Measurements from ENCODE around the gene LIFR.
"Not testable (repeated sequence)": the region's sequence is repeated elsewhere in the genome, so short reads cannot be mapped to it uniquely, and the experiment has no call there.

Gene LIFR

DNA sequence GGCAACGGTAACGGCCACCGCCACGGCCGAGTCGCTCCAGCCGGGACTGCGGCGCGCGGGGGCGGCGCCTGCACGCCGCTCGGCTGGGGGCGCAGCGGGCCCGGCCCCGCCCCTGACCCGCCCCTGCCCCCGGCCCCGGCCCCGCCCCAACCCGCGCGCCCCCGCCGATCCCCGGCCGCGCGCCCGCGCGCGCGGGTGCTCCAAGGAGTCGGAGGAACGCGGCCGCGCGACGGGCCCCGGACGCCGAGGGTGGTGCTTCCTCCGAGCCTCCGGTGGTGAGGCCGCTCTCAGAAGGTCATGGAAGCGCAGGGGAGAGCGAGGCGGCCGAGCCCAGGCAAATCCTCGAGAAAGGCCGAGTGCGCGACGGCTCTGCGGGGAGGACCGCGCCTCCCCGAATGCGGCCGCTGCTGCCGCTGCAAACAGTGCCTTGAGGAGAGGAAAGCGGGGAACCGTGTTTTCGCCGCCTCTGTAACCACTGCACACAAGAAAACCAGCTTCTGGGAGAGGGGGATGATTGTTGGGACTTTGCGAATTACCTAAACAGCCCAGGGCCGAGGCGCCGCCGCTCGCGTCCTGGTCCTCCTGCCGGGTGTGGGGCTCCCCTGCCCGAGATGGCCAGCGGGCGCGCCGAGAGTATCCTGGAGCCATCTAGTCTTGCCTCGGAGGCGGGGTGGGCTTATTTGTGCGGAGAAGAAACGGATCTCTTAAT is at the start of gene LIFR:
LIFR (minus strand) TSS at position 48 of the 709 bp plus-strand sequence. CDS start 25,999 bp downstream, outside the sequence.
- Histone ChIP-seq H3K27ac (ENCODE audit: low read length) (peak within 1 kb of the TSS; percentile 48), H3K4me3 (ENCODE audit: low read length) (peak within 1 kb of the TSS; percentile 88), H3K9ac (ENCODE audit: low read depth, low read length) (peak within 1 kb of the TSS; percentile 94), H3K9me3 (ENCODE audit: insufficient read depth, low read depth, low read length) (no peaks in the 10 kb centered on the region), H3K27me3 (ENCODE audit: insufficient read depth, low read length) (peaks cover 14% of the 10 kb centered on the region; the same call in 1 of the 2 replicates), H3K36me3 (ENCODE audit: insufficient read depth, low read depth, low read length) (no peaks in the 10 kb centered on the region), H3K4me1 (ENCODE audit: insufficient read depth, low read length) (peaks cover 16% of the 10 kb centered on the region; the same call in 1 of the 2 replicates)

GRCh38 chr5:38605610-38606009 is 49.2 kb upstream of the LIFR start:
- Histone ChIP-seq H3K9me3 (ENCODE audit: insufficient read depth, low read depth, low read length) (no peaks in the 10 kb centered on the region), H3K4me3 (ENCODE audit: low read length) (no peak overlapping the region), H3K27me3 (ENCODE audit: insufficient read depth, low read length) (no peaks in the 10 kb centered on the region), H3K9ac (ENCODE audit: low read depth, low read length) (no peak overlapping the region), H3K36me3 (ENCODE audit: insufficient read depth, low read depth, low read length) (no peaks in the 10 kb centered on the region), H3K4me1 (ENCODE audit: insufficient read depth, low read length) (peaks cover 8% of the 10 kb centered on the region), H3K27ac (ENCODE audit: low read length) (no peak overlapping the region)

DNA sequence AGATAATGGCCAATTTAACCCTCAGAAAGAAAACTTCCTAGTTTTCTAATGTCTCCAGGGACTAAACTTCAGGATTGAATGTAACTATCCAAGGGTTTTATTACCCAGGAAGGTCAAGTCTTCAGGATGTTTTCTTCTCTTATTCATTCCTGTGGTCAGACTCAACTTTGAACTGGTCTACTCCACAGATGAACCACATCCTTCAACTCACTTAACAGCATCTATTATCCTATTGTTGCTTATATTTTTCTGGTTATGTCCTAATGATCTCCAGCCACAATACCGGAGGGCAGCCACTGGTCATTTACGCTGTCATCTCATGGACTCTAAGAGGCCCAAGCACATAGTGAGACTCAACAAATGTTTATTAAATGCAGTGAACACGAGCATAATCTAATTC is 47.2 kb upstream of the LIFR start:
- Histone ChIP-seq H3K4me1 (ENCODE audit: insufficient read depth, low read length) (peaks cover 8% of the 10 kb centered on the region), H3K27ac (ENCODE audit: low read length) (no peak overlapping the region)

DNA sequence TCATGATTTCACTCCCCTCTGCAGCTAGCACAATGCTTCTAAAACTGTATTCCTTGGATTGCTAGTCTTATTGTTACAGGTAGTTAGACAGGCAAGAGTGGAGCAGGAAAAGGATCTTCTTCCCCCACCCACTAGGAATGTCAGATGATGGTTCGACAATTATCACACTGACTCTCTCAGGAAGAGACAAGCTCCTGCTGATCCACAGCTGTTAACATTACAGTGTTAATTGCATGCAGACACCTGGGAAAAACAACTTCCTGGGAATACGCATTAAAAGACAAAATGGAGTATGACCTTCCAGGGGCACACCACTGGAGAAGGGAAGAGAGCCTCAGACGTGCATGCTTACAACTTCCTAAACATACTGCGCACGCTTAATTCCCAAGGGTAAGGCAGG is 46.2 kb upstream of the LIFR start:
- H3K36me3 ChIP-seq (ENCODE audit: insufficient read depth, low read depth, low read length): no peaks in the 10 kb centered on the region
- H3K27me3 ChIP-seq (ENCODE audit: insufficient read depth, low read length): no peaks in the 10 kb centered on the region
- no peaks in the 10 kb centered on the region for H3K9me3 ChIP-seq (ENCODE audit: insufficient read depth, low read depth, low read length)
- peaks cover 8% of the 10 kb centered on the region for H3K4me1 ChIP-seq (ENCODE audit: insufficient read depth, low read length)
- H3K9ac ChIP-seq (ENCODE audit: low read depth, low read length): no peak overlapping the region
- H3K27ac ChIP-seq (ENCODE audit: low read length): no peak overlapping the region
- no peak overlapping the region for H3K4me3 ChIP-seq (ENCODE audit: low read length)

More for the DNA sequence above, 47.2 kb upstream of the LIFR start:
- no peaks in the 10 kb centered on the region for H3K27me3 ChIP-seq (ENCODE audit: insufficient read depth, low read length)
- no peaks in the 10 kb centered on the region for H3K36me3 ChIP-seq (ENCODE audit: insufficient read depth, low read depth, low read length)
- no peaks in the 10 kb centered on the region for H3K9me3 ChIP-seq (ENCODE audit: insufficient read depth, low read depth, low read length)
- H3K4me3 ChIP-seq (ENCODE audit: low read length): no peak overlapping the region
- no peak overlapping the region for H3K9ac ChIP-seq (ENCODE audit: low read depth, low read length)

DNA sequence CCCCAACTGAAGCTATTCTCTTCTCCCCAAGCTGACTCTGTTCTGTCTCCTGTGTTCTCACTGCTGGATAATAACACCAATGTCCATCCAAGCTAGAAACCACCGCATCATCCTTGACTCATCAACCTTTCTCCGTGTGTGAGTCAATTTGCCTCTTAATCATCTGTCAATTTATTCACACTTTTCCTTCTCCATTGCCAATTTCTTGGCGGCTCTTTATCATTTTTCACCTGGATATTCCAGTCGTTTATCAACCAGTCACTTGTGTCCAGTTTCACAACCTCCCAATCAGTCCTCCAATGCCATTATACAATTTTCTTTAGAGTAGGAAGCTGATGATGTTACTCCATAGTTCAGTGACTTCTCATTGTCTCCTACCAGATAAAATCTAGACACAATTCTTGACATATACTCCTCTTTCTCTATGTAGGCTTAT is 45.4 kb upstream of the LIFR start:
- Histone ChIP-seq H3K36me3 (ENCODE audit: insufficient read depth, low read depth, low read length) (no peaks in the 10 kb centered on the region), H3K4me3 (ENCODE audit: low read length) (no peak overlapping the region), H3K9ac (ENCODE audit: low read depth, low read length) (no peak overlapping the region), H3K27me3 (ENCODE audit: insufficient read depth, low read length) (no peaks in the 10 kb centered on the region), H3K4me1 (ENCODE audit: insufficient read depth, low read length) (peaks cover 8% of the 10 kb centered on the region), H3K27ac (ENCODE audit: low read length) (no peak overlapping the region), H3K9me3 (ENCODE audit: insufficient read depth, low read depth, low read length) (no peaks in the 10 kb centered on the region)

DNA sequence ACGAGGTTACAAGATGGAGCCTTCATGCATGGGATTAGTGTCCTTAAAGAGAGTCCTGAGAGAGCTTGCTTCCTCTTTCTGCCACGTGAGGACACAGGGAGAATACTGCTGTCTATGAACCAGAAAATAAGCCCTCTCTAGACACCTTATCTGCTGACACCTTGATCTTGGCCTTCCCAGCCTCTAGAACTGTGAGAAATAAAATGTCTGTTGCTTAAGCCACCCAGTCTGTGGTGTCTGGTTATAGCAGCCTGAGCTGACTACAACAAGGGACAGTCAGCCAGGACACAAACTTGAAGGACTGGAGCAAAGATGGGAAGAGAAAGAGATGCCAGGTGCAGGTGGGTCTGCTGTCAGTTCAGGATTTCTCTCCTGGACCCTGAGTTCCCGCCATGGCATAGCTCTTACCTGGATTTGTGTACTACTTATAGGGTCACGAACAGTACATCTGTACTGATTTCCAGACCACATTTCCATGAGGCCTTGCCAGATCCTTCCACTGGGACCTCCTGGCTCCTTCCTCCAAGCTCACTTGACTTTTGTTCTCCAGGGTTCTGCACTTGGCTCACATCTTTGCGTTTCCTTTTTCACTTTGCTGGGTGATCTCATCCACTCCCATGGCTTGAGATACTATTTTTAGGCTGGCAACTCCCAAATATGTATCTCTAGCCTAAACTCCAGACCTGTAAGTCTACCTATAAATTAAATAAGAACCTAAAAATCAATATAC is 44.9 kb upstream of the LIFR start:
- H3K36me3 ChIP-seq (ENCODE audit: insufficient read depth, low read depth, low read length): no peaks in the 10 kb centered on the region
- peaks cover 8% of the 10 kb centered on the region for H3K4me1 ChIP-seq (ENCODE audit: insufficient read depth, low read length)
- no peak overlapping the region for H3K27ac ChIP-seq (ENCODE audit: low read length)
- H3K4me3 ChIP-seq (ENCODE audit: low read length): no peak overlapping the region
- H3K27me3 ChIP-seq (ENCODE audit: insufficient read depth, low read length): no peaks in the 10 kb centered on the region
- H3K9me3 ChIP-seq (ENCODE audit: insufficient read depth, low read depth, low read length): no peaks in the 10 kb centered on the region
- no peak overlapping the region for H3K9ac ChIP-seq (ENCODE audit: low read depth, low read length)

DNA sequence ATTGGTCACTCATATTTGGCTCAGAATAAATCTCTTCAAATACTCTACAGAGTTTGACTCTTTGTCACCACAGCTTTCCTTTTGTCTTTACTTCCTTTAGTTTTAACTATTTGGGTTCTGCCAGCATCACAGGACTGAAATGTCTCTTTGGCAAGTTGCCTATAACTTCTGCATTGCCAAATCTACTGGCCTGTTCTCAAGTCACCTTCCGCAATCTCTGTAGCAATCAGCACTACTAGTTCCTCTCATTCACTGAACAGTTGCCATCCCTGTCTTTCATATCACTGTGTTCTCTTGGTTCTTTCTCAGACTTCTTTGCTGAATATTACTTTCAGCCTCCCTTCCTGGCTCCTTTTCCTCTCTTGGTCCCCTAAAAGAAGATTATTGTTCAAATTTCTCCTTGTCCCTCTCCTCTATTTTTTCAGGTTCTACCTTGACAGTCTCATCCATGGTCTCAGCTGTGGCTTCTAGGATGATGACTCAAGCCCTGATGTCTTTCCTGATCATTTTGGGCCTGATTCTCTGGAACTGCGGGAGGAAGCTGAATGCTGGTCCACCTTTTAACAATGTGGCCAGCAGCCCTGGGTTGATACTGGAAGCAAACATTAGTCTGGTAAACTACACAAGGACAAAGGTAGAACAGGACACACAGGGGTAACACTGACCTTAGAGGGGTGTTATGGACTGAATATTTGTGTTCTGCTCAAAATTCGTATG is 44.0 kb upstream of the LIFR start:
- no peaks in the 10 kb centered on the region for H3K9me3 ChIP-seq (ENCODE audit: insufficient read depth, low read depth, low read length)
- H3K36me3 ChIP-seq (ENCODE audit: insufficient read depth, low read depth, low read length): no peaks in the 10 kb centered on the region
- H3K27ac ChIP-seq (ENCODE audit: low read length): no peak overlapping the region
- H3K27me3 ChIP-seq (ENCODE audit: insufficient read depth, low read length): no peaks in the 10 kb centered on the region
- H3K9ac ChIP-seq (ENCODE audit: low read depth, low read length): no peak overlapping the region
- peaks cover 8% of the 10 kb centered on the region for H3K4me1 ChIP-seq (ENCODE audit: insufficient read depth, low read length)
- H3K4me3 ChIP-seq (ENCODE audit: low read length): no peak overlapping the region

- H3K36me3 ChIP-seq (ENCODE audit: insufficient read depth, low read depth, low read length); H3K9ac ChIP-seq (ENCODE audit: low read depth, low read length); H3K9me3 ChIP-seq (ENCODE audit: insufficient read depth, low read depth, low read length); H3K27ac ChIP-seq (ENCODE audit: low read length); H3K4me1 ChIP-seq (ENCODE audit: insufficient read depth, low read length); H3K4me3 ChIP-seq (ENCODE audit: low read length); H3K27me3 ChIP-seq (ENCODE audit: insufficient read depth, low read length): not testable (repeated sequence)
These were observed 43.3 kb upstream of the LIFR start for GRCh38 chr5:38599751-38600150.

- Histone ChIP-seq H3K27me3 (ENCODE audit: insufficient read depth, low read length) (no peaks in the 10 kb centered on the region), H3K36me3 (ENCODE audit: insufficient read depth, low read depth, low read length) (no peaks in the 10 kb centered on the region), H3K9me3 (ENCODE audit: insufficient read depth, low read depth, low read length) (no peaks in the 10 kb centered on the region), H3K4me3 (ENCODE audit: low read length) (no peak overlapping the region), H3K9ac (ENCODE audit: low read depth, low read length) (no peak overlapping the region), H3K27ac (ENCODE audit: low read length) (no peak overlapping the region), H3K4me1 (ENCODE audit: insufficient read depth, low read length) (peaks cover 7% of the 10 kb centered on the region)
These were observed 42.7 kb upstream of the LIFR start for GRCh38 chr5:38598994-38599617.

GRCh38 chr5:38598296-38598993 is 42.0 kb upstream of the LIFR start:
- H3K27ac ChIP-seq (ENCODE audit: low read length): no peak overlapping the region
- no peaks in the 10 kb centered on the region for H3K36me3 ChIP-seq (ENCODE audit: insufficient read depth, low read depth, low read length)
- H3K4me1 ChIP-seq (ENCODE audit: insufficient read depth, low read length): peaks cover 7% of the 10 kb centered on the region
- no peak overlapping the region for H3K4me3 ChIP-seq (ENCODE audit: low read length)
- H3K9ac ChIP-seq (ENCODE audit: low read depth, low read length): no peak overlapping the region
- H3K27me3 ChIP-seq (ENCODE audit: insufficient read depth, low read length): no peaks in the 10 kb centered on the region
- H3K9me3 ChIP-seq (ENCODE audit: insufficient read depth, low read depth, low read length): no peaks in the 10 kb centered on the region

DNA sequence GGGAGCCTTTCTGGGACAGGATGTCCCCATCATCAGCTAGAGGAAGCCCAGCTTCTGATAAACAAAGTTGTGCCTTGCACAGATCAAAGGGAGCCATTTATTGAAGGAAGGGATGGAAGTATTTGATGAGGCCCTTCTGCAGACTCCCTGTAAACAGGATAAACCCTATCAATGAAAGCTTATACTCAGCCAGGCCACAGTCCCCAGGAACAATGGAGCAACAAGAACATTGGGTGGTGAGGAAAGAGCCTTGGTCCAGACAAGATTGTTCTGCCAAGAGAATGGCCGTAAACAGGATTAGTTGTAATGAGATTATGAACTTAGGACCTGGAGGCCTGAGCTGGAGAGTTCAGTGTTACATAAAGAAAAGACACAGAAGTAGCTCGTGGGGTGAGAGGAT is 40.5 kb upstream of the LIFR start:
- Histone ChIP-seq H3K9me3 (ENCODE audit: insufficient read depth, low read depth, low read length) (no peaks in the 10 kb centered on the region), H3K27me3 (ENCODE audit: insufficient read depth, low read length) (no peaks in the 10 kb centered on the region), H3K9ac (ENCODE audit: low read depth, low read length) (no peak overlapping the region), H3K36me3 (ENCODE audit: insufficient read depth, low read depth, low read length) (no peaks in the 10 kb centered on the region), H3K4me1 (ENCODE audit: insufficient read depth, low read length) (peaks cover 2% of the 10 kb centered on the region; the same call in 1 of the 2 replicates), H3K4me3 (ENCODE audit: low read length) (no peak overlapping the region), H3K27ac (ENCODE audit: low read length) (no peak overlapping the region)
